H1 (cell line): ENCODE results near the gene KCND3.

Experiments
- BRCA1 ChIP-seq: IDR thresholded peaks from 2 replicates; pipeline ENCODE4 v1.6.1; 2012; ENCODE audit warnings: low read depth, low read length, improper control_type of control experiment
- KDM1A ChIP-seq: fragments of 200-600, 300-600 bp; sonication (generic); IDR thresholded peaks from 2 replicates; pipeline ENCODE4 v1.7.1; 2016; ENCODE audit warnings: mild to moderate bottlenecking, low read length, borderline replicate concordance
- POLR2A ChIP-seq, 2 experiments: IDR thresholded peaks; 1 replicate in 1 of 2; 2 replicates in 1 of 2; pipeline ENCODE4 v1.6.1; 2011; ENCODE audit warnings: low read depth in 2 of 2, low read length in 2 of 2, mild to moderate bottlenecking in 2 of 2; ENCODE audit errors: control extremely low read depth in 1 of 2
- SP1 ChIP-seq: IDR thresholded peaks from 2 replicates; pipeline ENCODE4 v1.6.1; 2011; ENCODE audit warnings: low read depth, low read length
- TF ChIP-seq, protein P1 (sequence below), 3 experiments: IDR thresholded peaks; 1 replicate in 2 of 3; 2 replicates in 1 of 3; pipeline versions ENCODE4 v1.5.1 to v1.6.1; 2011; ENCODE audit warnings: low read length in 3 of 3, mild to moderate bottlenecking in 3 of 3, inconsistent platforms in 2 of 3, low read depth in 1 of 3, moderate library complexity in 1 of 3; ENCODE audit not compliant: insufficient read depth in 1 of 3; ENCODE audit errors: control extremely low read depth in 1 of 3

DNA sequence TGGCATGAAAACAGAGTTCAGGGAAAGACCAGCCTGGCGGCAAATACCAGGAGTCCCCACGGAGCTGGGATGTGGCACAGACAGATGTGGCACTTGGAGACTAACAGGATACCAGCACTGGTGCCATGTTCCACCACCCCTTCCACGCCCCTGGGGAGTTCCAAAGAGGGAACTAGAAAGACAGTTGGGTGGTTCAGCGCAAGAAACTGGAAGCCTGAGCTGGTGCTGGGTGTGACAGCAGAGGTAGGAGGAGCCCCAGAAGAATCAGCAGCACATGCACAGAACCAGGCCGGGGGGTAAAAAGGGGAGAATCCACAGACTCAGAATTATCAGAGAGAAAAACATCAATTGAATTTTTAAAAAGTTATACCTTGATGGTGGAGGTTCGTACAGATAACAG, 211.4 kb downstream of the KCND3 start:
- TF ChIP-seq, protein P1, sequence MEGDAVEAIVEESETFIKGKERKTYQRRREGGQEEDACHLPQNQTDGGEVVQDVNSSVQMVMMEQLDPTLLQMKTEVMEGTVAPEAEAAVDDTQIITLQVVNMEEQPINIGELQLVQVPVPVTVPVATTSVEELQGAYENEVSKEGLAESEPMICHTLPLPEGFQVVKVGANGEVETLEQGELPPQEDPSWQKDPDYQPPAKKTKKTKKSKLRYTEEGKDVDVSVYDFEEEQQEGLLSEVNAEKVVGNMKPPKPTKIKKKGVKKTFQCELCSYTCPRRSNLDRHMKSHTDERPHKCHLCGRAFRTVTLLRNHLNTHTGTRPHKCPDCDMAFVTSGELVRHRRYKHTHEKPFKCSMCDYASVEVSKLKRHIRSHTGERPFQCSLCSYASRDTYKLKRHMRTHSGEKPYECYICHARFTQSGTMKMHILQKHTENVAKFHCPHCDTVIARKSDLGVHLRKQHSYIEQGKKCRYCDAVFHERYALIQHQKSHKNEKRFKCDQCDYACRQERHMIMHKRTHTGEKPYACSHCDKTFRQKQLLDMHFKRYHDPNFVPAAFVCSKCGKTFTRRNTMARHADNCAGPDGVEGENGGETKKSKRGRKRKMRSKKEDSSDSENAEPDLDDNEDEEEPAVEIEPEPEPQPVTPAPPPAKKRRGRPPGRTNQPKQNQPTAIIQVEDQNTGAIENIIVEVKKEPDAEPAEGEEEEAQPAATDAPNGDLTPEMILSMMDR (IDR thresholded peaks at IDR 0.05; ENCODE audit: control extremely low read depth in 1 of 3, insufficient read depth in 1 of 3, low read depth in 1 of 3, low read length in 3 of 3), result no peak
- TF ChIP-seq POLR2A (IDR thresholded peaks at IDR 0.05; ENCODE audit: control extremely low read depth in 1 of 2, low read depth in 2 of 2, low read length in 2 of 2) (no peak), SP1 (no peak), BRCA1 (no peak), KDM1A (no peak)
